Progenitor cell of endocrine pancreas (in vitro differentiated cells): ENCODE measurements around the gene USP32. TPM values are rescaled to one million over a fixed set of nuclear protein-coding genes. Genes with fewer than 3 reads are reported as not detected.

ENCODE experiments used
- DNase-seq: peaks from one replicate; pipeline ENCODE4 v3.0.0; 2021; ENCODE audit warnings: low spot score; ENCODE audit not compliant: unreplicated experiment
- H3K27ac Mint-ChIP-seq: 2 replicates; pipeline ENCODE4 v1.8.0; 2021; ENCODE audit warnings: mild to moderate bottlenecking, moderate library complexity, mixed read lengths
- H3K27me3 Mint-ChIP-seq: 2 replicates; pipeline ENCODE4 v1.8.0; 2021; ENCODE audit warnings: mixed read lengths
- H3K36me3 Mint-ChIP-seq: 2 replicates; pipeline ENCODE4 v1.8.0; 2022; ENCODE audit warnings: mixed read lengths; ENCODE audit not compliant: insufficient read depth
- H3K4me1 Mint-ChIP-seq: 2 replicates; pipeline ENCODE4 v1.8.0; 2021; ENCODE audit warnings: low read depth, mixed read lengths
- H3K4me3 Mint-ChIP-seq: 2 replicates; pipeline ENCODE4 v1.8.0; 2021; ENCODE audit warnings: low read depth, mild to moderate bottlenecking, moderate library complexity, mixed read lengths
- H3K9me3 Mint-ChIP-seq: 2 replicates; pipeline ENCODE4 v1.8.0; 2021; ENCODE audit warnings: low read depth, mixed read lengths
- total RNA-seq: library from RNA; stranded (reverse); gene quantifications from 2 replicates; pipeline ENCODE4 v1.2.1, GENCODE V29; 2021
- TF ChIP-seq, protein P1 (sequence below): fragments of 200-600 bp; sonication (generic); IDR thresholded peaks from one replicate; pipeline ENCODE4 v1.5.0; 2021; ENCODE audit warnings: antibody characterized with exemption, mild to moderate bottlenecking; ENCODE audit not compliant: unreplicated experiment

USP32 gene
- total RNA-seq, 1 donor from 2014 or later, result 42.7 TPM

DNA sequence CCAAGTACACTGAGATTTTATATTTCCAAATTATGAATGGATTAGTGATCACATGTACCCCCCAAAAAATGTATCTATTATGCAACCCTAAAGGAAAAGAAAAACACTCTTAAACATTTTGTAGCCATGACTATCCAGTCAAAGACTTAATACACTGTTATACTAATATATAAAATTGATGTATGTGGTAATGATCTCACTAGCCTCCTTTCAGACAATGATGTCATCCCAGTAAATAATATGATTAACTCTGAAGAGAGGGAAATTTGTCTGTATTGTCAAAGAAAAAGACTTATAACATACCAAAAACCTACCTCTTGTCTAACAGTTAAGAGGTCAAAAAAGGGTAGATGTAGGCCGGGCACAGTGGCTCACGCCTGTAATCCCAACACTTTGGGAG is 80.7 kb downstream of the USP32 start:
- Mint-ChIP-seq H3K27ac (no peak overlapping the region), H3K27me3 (no peaks in the 10 kb centered on the region), H3K36me3 (peaks cover 12% of the 10 kb centered on the region), H3K4me3 (no peak overlapping the region), H3K4me1 (no peaks in the 10 kb centered on the region), H3K9me3 (no peaks in the 10 kb centered on the region)
- no peak for DNase-seq
- TF ChIP-seq, protein P1, sequence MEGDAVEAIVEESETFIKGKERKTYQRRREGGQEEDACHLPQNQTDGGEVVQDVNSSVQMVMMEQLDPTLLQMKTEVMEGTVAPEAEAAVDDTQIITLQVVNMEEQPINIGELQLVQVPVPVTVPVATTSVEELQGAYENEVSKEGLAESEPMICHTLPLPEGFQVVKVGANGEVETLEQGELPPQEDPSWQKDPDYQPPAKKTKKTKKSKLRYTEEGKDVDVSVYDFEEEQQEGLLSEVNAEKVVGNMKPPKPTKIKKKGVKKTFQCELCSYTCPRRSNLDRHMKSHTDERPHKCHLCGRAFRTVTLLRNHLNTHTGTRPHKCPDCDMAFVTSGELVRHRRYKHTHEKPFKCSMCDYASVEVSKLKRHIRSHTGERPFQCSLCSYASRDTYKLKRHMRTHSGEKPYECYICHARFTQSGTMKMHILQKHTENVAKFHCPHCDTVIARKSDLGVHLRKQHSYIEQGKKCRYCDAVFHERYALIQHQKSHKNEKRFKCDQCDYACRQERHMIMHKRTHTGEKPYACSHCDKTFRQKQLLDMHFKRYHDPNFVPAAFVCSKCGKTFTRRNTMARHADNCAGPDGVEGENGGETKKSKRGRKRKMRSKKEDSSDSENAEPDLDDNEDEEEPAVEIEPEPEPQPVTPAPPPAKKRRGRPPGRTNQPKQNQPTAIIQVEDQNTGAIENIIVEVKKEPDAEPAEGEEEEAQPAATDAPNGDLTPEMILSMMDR, result no peak

DNA sequence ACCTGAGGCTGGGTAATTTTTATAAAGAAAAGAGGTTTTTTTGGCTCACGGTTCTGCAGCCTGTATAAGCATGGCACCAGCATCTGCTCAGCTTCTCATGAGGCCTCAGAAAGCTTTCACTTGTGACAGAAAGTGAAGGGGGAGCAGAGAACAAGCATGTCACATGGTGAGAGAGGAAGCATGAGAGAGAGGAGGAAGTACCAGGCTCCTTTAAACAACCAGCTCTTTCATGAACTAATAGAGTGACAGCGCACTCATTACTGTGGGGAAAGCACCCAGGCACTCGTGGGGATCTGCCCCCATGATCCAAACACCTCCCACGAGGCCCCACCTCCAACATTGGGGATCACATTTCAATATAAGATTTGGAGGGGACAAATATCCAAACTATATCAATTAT is 86.8 kb downstream of the USP32 start:
- DNase-seq, result no peak
- Mint-ChIP-seq H3K9me3 (no peaks in the 10 kb centered on the region), H3K4me1 (peaks cover 13% of the 10 kb centered on the region), H3K27ac (no peak overlapping the region), H3K4me3 (no peak overlapping the region), H3K27me3 (no peaks in the 10 kb centered on the region), H3K36me3 (peaks cover 9% of the 10 kb centered on the region)
- TF ChIP-seq, protein P1, result no peak

DNA sequence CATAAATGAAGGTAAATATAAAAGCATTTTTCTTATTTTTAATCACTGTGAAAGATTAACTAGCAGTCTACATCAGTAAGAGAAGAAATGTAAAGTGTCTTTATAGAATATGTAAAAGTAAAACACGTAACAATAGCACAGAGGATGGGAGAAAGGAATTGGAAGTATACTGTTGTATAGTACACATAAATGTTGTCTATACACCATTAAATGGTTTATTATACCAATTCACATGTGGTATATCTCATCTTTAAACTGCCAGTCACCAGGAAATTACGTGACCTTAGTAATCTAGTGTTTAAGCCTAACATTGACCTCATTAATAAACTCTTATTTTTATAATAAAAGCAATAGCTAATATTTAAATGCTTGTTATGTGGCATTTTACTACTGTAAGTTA is 87.4 kb downstream of the USP32 start:
- Mint-ChIP-seq H3K4me3 (no peak overlapping the region), H3K9me3 (no peaks in the 10 kb centered on the region), H3K27me3 (no peaks in the 10 kb centered on the region), H3K4me1 (peaks cover 13% of the 10 kb centered on the region), H3K36me3 (peaks cover 8% of the 10 kb centered on the region), H3K27ac (no peak overlapping the region)
- TF ChIP-seq, protein P1, result no peak
- no peak for DNase-seq

DNA sequence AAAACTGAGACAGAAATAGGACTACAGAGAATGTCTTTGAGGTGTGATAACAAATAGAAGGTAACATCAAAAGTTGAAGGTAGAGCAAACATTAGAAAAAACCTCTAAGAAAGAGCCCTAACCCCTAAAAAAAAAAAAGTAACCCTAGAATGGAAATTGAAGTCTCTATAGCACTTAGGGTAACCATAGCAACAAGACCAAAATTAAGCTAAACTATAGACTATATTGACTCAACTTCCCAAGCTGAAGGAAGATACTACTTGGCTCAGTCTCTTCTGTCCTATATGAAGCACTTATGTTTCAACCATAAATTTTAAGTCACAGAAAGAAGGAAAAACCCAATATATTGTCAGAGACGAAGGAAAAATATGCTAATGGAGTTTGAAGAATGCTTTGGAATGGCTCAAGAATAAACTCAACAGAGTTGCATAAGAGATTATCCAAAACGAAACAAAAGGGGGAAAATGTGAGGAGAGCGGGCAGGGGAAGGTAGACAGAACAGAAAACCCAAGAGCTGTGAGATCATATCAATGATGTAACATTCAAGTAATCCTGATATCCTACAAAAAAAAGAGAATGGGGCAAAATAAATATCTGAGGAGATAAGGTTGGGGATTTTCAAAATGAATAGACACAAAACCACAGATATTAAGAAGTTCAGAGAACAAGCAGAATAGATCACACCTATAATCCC is 88.4 kb downstream of the USP32 start:
- no peak for DNase-seq
- Mint-ChIP-seq H3K4me3 (no peak overlapping the region), H3K4me1 (peaks cover 13% of the 10 kb centered on the region), H3K27me3 (no peaks in the 10 kb centered on the region), H3K36me3 (peaks cover 6% of the 10 kb centered on the region), H3K9me3 (no peaks in the 10 kb centered on the region), H3K27ac (no peak overlapping the region)
- TF ChIP-seq, protein P1, result no peak

DNA sequence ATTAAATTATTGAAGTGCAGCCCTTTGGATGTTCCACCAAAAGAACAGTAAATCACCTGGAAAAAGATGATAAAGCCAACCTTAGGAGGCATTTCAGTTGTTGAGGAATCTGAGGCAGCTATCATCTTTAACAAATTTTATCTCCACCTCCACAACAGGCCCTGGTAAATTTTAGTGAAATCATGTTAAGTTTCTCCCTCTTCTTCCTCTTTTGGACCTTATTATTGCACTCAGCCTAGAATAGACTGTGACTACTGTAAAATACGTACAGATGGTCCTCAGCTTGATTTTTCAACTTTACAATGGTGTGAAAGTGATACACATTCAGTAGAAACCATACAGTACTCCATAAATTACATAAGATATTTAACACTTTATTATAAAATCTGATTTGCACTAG is 90.3 kb downstream of the USP32 start:
- H3K4me3 Mint-ChIP-seq, result no peak overlapping the region
- no peaks in the 10 kb centered on the region for H3K9me3 Mint-ChIP-seq
- DNase-seq, result no peak
- TF ChIP-seq, protein P1, result no peak
- H3K27ac Mint-ChIP-seq, result no peak overlapping the region
- peaks cover under 1% of the 10 kb centered on the region for H3K36me3 Mint-ChIP-seq
- H3K4me1 Mint-ChIP-seq, result peaks cover 16% of the 10 kb centered on the region
- no peaks in the 10 kb centered on the region for H3K27me3 Mint-ChIP-seq
